ENCODE measurements around the gene SLC66A1. TPM values are rescaled to one million over a fixed set of nuclear protein-coding genes. Genes with fewer than 3 reads are reported as not detected.
"Not testable (repeated sequence)": the region's sequence is repeated elsewhere in the genome, so short reads cannot be mapped to it uniquely, and the experiment has no call there.

The SLC66A1 gene
- total RNA-seq, 2 experiments from 2014 or later, result 3.6 TPM

GRCh38 chr1:19294638-19295037 lies 17.5 kb upstream of the SLC66A1 start:
- no peak for DNase-seq
- no peak for ATAC-seq
- H3K9me3 Mint-ChIP-seq, result peaks cover 20% of the 10 kb centered on the region
- no peaks in the 10 kb centered on the region for H3K4me1 Mint-ChIP-seq (ENCODE audit: low read depth)
- TF ChIP-seq CTCF (IDR thresholded peaks at IDR 0.05), result no peak
- H3K4me3 Mint-ChIP-seq, result no peak overlapping the region
- intact Hi-C loops (cut with micrococcal nuclease), result no loop called here
- no peak overlapping the region for H3K27ac Mint-ChIP-seq
- H3K27me3 Mint-ChIP-seq, result peaks cover 2% of the 10 kb centered on the region
- ChIA-PET CTCF (no interaction called here), POLR2A (interaction anchor here (0.7 kb wide), 1 partner anchor 40 kb away, joined by 3 read pairs; no protein-coding TSS in a partner anchor)
- H3K36me3 Mint-ChIP-seq (ENCODE audit: low read depth), result peaks cover 25% of the 10 kb centered on the region

- H3K9me3 Mint-ChIP-seq, result peaks cover 9% of the 10 kb centered on the region
- TF ChIP-seq CTCF (IDR thresholded peaks at IDR 0.05), result no peak
- H3K36me3 Mint-ChIP-seq (ENCODE audit: low read depth), result peaks cover 20% of the 10 kb centered on the region
- no peak for ATAC-seq
- no peak overlapping the region for H3K4me3 Mint-ChIP-seq
- CTCF ChIA-PET, result no interaction called here
- no peaks in the 10 kb centered on the region for H3K27me3 Mint-ChIP-seq
- POLR2A ChIA-PET, result interaction anchor here (0.6 kb wide), 1 partner anchor 12 kb away, joined by 3 read pairs; the partner anchor contains the start of gene AKR7A3
- no peaks in the 10 kb centered on the region for H3K4me1 Mint-ChIP-seq (ENCODE audit: low read depth)
- no peak overlapping the region for H3K27ac Mint-ChIP-seq
- no peak for DNase-seq
- intact Hi-C loops (cut with micrococcal nuclease), result no loop called here
Observed at GRCh38 chr1:19300211-19300610, 11.9 kb upstream of the SLC66A1 start.

GRCh38 chr1:19304081-19304480 lies 8.0 kb upstream of the SLC66A1 start:
- POLR2A ChIA-PET; H3K27me3 Mint-ChIP-seq; ATAC-seq; H3K9me3 Mint-ChIP-seq; CTCF ChIA-PET; H3K4me1 Mint-ChIP-seq (ENCODE audit: low read depth); H3K4me3 Mint-ChIP-seq; H3K27ac Mint-ChIP-seq; DNase-seq; intact Hi-C loops (cut with micrococcal nuclease): not testable (repeated sequence)
- peaks cover 21% of the 10 kb centered on the region for H3K36me3 Mint-ChIP-seq (ENCODE audit: low read depth)

- Mint-ChIP-seq H3K27ac (no peak overlapping the region), H3K4me1 (ENCODE audit: low read depth) (peaks cover 4% of the 10 kb centered on the region), H3K36me3 (ENCODE audit: low read depth) (peaks cover 19% of the 10 kb centered on the region), H3K9me3 (no peaks in the 10 kb centered on the region), H3K27me3 (no peaks in the 10 kb centered on the region), H3K4me3 (no peak overlapping the region)
- intact Hi-C loops (cut with micrococcal nuclease), result no loop called here
- CTCF ChIA-PET, result no interaction called here
- DNase-seq, result no peak
- POLR2A ChIA-PET, result interaction anchor here (0.7 kb wide), 1 partner anchor 54 kb away, joined by 3 read pairs; the partner anchor contains the start of gene MRTO4
- TF ChIP-seq CTCF (IDR thresholded peaks at IDR 0.05), result no peak
- ATAC-seq, result no peak
Observed at GRCh38 chr1:19305880-19306279, 6.2 kb upstream of the SLC66A1 start.

GRCh38 chr1:19306941-19307340 lies 5.2 kb upstream of the SLC66A1 start:
- no peaks in the 10 kb centered on the region for H3K27me3 Mint-ChIP-seq
- no peak for ATAC-seq
- H3K4me1 Mint-ChIP-seq (ENCODE audit: low read depth), result peaks cover 9% of the 10 kb centered on the region
- H3K27ac Mint-ChIP-seq, result no peak overlapping the region
- H3K9me3 Mint-ChIP-seq, result no peaks in the 10 kb centered on the region
- ChIA-PET POLR2A (no interaction called here), CTCF (no interaction called here)
- no peak for DNase-seq
- H3K36me3 Mint-ChIP-seq (ENCODE audit: low read depth), result peaks cover 19% of the 10 kb centered on the region
- intact Hi-C loops (cut with micrococcal nuclease), result no loop called here
- TF ChIP-seq CTCF (IDR thresholded peaks at IDR 0.05), result no peak
- H3K4me3 Mint-ChIP-seq, result no peak overlapping the region

Measured in activated CD8-positive, alpha-beta T cell treated with anti-CD3 and anti-CD28 coated beads for 36 hours (primary cell).